ENCODE results near the gene CLIC5.

CLIC5 gene

GRCh38 chr6:45964300-45964699, 51.4 kb downstream of the CLIC5 start:
- no peak for DNase-seq (ENCODE audit: low spot score)

- no peak for DNase-seq (ENCODE audit: low spot score)
These were observed 51.8 kb downstream of the CLIC5 start for GRCh38 chr6:45963896-45964295.

- peak; percentile 29 for DNase-seq (ENCODE audit: low spot score)
These were observed 54.5 kb downstream of the CLIC5 start for GRCh38 chr6:45961125-45961524.

DNA sequence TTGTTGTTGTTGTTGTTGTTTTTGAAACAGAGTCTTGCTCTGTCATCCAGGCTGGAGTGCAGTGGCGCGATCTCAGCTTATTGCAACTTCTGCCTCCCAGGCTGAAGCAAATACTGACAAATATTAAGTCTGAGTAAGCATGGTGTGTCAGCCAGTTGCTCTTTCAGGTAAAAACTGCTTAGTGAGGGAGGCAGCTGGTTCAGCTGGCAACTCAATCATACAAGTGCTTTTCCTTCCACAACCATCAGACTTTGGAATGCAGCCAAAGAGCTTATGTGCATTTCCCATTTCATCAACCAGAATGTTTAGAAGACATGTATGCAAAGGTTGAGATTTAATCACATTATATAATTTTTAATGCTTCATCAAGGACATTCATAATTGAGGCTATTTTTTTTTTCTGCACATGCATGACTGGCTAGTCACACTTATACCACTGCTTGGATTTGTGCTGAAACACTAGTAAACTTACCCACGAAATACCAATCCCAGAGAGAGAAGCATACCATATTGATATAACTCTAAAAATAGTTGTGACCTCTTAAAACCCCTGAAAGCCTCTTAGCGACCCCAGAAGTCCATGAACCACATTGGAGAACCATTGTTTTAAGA, 56.0 kb downstream of the CLIC5 start:
- no peak for DNase-seq (ENCODE audit: low spot score)

DNA sequence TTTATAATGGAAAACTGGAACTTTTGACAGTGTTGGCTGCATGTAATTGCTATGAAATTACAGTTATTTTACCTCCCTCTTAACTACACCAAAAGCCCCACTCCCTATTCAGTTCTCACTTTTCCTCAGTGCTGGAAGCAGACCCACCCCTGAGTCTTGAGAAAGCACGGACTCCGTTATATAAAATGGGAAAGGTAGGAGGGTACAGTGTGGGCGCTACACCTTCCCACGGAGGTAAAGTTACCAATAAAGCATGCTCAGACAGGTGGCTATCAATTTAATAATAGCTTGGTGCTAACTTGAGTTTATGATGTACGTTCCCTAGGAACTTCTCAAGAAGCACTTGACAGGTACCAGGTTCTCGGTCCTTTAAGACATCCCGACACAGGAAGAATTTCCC, 59.0 kb downstream of the CLIC5 start:
- DNase-seq (ENCODE audit: low spot score): no peak

GRCh38 chr6:45956176-45956575, 59.5 kb downstream of the CLIC5 start:
- no peak for DNase-seq (ENCODE audit: low spot score)

DNA sequence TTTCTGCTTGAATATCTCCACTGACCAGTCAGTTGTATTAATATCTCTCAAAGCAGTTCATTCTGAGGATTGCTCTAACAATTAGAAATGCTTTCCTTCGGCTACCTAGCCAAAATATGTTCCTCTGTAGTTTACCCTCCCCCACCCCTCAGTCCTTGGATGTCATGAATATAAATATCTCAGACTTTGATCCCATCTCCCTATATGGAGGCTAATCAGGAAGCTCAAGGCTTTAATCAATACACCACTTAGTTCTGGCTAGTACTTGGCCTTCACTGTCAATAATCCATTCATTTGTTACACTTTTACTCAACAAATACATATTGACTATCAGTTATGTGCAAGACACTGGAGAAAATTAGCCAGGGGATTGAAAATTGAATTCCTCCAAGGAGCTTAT, 60.1 kb downstream of the CLIC5 start:
- no peak for DNase-seq (ENCODE audit: low spot score)

- DNase-seq (ENCODE audit: low spot score): no peak
These were observed 63.1 kb downstream of the CLIC5 start for GRCh38 chr6:45952546-45952945.

GRCh38 chr6:45952168-45952529, 63.5 kb downstream of the CLIC5 start:
- no peak for DNase-seq (ENCODE audit: low spot score)

GRCh38 chr6:45951321-45952167, 64.1 kb downstream of the CLIC5 start:
- DNase-seq (ENCODE audit: low spot score): peak; percentile 32

DNA sequence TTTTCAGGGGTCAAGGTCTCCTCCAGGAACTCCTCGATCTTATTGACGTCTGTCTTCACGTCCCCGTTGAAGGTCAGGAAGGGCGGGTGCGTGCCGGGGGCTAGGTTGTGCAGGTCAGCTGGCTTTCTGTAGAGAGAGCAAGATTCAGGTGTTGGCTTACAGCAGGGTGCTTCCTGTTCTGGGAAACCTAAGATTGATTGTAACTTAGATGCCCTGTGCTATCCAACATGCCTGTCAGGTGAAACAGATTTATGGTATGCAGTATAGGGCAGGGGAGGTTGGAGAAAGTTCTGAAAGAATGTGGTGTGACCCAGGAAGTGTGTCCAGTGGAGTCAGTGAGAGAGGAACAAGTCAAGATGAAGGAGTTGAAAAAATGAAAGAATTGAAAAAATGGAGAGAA, 66.4 kb downstream of the CLIC5 start:
- no peak for DNase-seq (ENCODE audit: low spot score)

- no peak for DNase-seq (ENCODE audit: low spot score)
These were observed 67.9 kb downstream of the CLIC5 start for GRCh38 chr6:45947807-45948206.

DNA sequence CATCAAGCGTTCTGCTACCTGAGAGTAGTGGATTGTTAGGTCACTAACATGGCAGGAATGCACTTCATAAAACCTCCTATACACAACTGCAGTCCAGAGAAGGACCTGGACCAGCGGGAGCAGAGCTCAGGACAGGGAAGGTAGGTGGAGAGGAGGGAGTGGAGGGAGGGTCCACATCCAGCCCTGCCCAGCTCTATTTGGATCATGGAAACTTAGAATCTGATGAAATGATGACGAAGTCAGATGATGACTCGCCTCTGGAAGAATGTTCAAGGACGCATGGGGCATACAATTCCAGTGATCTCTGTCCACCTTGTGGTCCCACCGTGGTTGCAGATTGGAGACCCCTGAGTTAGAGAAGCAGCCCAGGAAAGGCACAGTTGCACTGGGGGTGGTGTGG, 68.8 kb downstream of the CLIC5 start:
- DNase-seq (ENCODE audit: low spot score): peak; percentile 17

- peak; percentile 89 for DNase-seq (ENCODE audit: low spot score)
These were observed 69.3 kb downstream of the CLIC5 start for GRCh38 chr6:45946352-45946751.

DNA sequence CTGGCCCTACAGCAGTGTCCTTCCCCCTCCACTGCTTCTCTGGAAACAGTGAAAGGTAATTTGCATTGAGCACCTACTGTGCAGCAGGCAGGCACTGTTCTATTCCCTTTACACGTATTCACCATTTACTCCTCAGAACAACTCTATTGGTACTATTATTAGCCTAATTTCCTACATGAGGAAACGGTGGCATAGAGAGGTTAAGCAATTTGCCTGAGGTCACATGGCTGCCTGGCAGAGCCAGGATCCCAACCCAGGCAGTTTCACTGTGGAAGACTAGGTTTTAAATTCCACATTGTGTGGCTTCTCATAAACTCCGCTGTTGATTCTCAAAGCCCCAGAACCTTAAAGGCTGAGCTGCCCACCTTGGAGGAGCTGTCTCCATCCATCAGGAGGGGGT, 72.7 kb downstream of the CLIC5 start:
- DNase-seq (ENCODE audit: low spot score): no peak

DNA sequence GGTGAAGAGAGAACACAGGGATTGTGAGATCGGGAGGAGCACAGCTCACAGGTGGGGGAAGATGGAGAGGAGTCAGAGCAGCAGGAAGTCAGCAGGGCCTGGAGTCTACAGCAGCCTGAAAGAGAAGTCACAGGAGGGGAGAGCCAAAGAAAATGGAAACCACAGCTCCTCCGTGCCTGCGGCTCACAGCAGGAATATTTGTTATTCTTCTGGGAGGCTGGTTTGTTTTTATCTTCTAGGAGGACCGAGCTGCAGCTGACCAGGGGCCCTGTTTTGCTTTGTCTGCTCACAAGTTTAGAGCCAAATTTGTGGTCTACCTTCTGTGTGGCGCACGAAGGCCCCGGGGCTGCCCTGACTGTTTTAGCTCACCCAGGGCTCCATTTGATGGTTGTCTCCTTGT, 81.8 kb downstream of the CLIC5 start:
- DNase-seq (ENCODE audit: low spot score): no peak

DNA sequence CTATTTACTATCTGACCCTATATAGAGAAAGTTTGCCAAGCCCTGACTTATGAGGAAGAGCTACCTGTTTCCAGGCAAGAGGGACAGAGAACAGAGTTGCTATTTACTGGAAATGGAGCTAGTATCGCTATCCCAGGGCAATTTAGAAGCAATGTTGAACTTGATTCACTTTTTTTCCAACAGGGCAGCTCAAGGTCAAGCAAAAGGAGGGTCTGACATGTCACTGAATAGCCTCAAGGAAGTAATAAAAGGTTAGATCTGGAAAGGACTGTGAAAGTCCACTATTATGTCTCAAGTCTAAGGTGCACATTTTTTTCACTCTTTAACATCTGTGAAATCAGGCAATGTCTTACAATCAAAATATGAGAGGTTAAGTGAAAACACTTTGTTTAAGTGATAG, 84.4 kb downstream of the CLIC5 start:
- no peak for DNase-seq (ENCODE audit: low spot score)

GRCh38 chr6:45930420-45931040, 85.1 kb downstream of the CLIC5 start:
- peak; percentile 86 for DNase-seq (ENCODE audit: low spot score)

DNA sequence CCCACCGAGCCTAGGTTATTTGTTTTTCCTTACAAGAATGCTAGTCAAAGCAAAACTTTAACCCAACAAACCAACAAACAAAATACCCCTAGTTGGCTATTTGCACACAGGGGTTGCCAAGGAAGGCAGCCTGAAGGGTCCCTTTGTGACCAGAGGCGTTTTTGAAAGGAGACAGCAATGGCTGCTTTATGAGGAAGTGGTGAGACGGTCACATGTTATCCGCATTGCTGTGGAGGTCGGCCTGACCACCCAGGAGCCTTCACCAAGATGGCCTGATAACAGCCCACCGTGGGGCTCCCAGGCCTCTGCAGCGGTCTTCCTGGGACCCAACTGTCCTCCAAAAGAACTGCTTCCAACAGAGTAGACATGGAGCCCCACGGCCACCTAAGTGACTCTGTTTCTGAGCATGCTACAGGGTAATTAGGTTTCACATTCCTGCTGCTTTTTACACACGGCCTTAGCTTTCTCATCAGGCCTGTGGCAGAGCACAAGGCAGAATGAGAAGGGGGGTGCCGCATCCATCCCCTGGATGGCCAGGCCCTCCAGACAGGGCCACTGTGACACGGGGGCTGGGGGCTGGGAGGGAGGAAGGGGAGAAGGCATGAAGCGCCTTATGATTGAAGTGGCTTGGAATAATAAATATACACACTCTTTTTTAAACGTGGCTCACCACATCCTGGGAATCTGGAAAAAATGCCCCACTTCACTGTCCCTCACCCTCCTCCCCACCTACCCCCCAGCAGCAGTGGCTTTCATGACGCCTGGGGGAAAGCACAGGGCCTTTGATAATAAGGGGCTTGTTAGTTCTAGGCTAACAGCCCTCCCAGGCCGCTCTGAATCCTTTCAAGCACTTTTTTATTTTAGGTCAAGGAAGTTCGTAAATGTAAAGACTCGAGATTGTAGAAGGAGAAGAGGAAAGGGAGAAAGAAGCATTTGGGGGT, 86.0 kb downstream of the CLIC5 start:
- no peak for DNase-seq (ENCODE audit: low spot score)

GRCh38 chr6:45928721-45929305, 86.8 kb downstream of the CLIC5 start:
- DNase-seq (ENCODE audit: low spot score): no peak

DNA sequence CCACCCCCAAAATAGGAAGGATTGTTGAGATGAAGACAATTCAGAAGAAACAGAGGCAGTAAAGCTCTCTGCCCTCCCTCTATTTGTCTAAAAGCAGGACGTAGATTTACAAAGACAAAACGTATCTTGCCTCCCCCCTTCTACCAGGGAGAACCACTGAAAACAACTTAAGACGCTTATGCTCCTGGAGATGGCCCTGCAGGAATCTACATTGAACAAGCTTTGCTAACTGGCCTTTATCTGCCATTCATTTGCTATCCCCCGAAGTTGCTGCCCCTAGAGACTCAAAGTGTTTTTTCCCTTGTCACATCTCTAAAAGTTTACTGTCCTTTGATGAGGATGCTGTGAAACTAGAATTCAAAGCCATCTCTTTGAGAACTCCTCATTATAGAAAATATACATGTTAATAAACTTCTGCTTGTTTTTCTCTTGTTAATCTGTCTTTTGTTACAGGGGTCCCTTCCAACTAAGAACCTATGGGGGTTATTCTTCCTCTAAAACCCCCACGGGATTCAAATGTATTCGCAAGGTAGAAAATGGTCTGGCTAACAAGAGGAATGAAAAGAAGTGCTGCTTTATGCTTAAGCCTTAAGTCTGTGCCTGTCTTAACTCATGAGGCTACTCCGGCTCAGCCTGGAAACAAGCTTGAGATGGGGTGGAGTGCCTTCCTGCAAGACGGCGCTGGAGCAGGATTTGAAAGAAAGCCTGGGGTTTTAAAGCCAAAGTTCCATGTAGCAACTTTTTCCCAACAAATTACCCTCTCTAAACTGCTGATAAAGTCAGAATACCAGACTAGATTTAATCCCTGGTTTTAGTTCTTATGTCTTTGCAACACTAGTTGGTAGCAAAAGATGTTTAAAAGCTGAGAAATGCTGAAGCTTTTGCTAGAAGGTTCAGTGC, 88.0 kb downstream of the CLIC5 start:
- DNase-seq (ENCODE audit: low spot score): no peak

All from GM03348 (cell line).